Activated CD8-positive, alpha-beta memory T cell treated with anti-CD3 and anti-CD28 coated beads, Interleukin-2, amount 50 U/mL, for 1 hour (primary cell): ENCODE data around the gene CACNA2D4.
"Not testable (repeated sequence)": the region's sequence is repeated elsewhere in the genome, so short reads cannot be mapped to it uniquely, and the experiment has no call there.

Source experiments
- DNase-seq: peaks from one replicate; pipeline ENCODE4 v3.0.0-alpha.2; 2020; ENCODE audit errors: extremely low read depth

Gene CACNA2D4

GRCh38 chr12:1918081-1918883 lies at the start of gene CACNA2D4:
Gene CACNA2D4, minus strand, starts transcription at chr12:1918652. Its CDS starts 179 bp downstream, at chr12:1918473.
- no peak for DNase-seq

- no peak for DNase-seq
These were observed 48.2 kb upstream of the CACNA2D4 start for GRCh38 chr12:1966561-1967226.

- no peak for DNase-seq
These were observed 47.5 kb upstream of the CACNA2D4 start for GRCh38 chr12:1965916-1966315.

- DNase-seq: no peak
These were observed 43.9 kb upstream of the CACNA2D4 start for GRCh38 chr12:1962051-1963020.

- no peak for DNase-seq
These were observed 38.3 kb upstream of the CACNA2D4 start for GRCh38 chr12:1956716-1957115.

- no peak for DNase-seq
These were observed 31.5 kb upstream of the CACNA2D4 start for GRCh38 chr12:1949771-1950470.

- DNase-seq: no peak
These were observed 30.4 kb upstream of the CACNA2D4 start for GRCh38 chr12:1948883-1949282.

- DNase-seq: no peak
These were observed 28.6 kb upstream of the CACNA2D4 start for GRCh38 chr12:1947081-1947480.

GRCh38 chr12:1946296-1946695 lies 27.8 kb upstream of the CACNA2D4 start:
- no peak for DNase-seq

GRCh38 chr12:1945502-1945901 lies 27.1 kb upstream of the CACNA2D4 start:
- DNase-seq: not testable (repeated sequence)

- DNase-seq: peak; percentile 71
These were observed 21.6 kb upstream of the CACNA2D4 start for GRCh38 chr12:1939801-1940607.

- no peak for DNase-seq
These were observed 20.9 kb upstream of the CACNA2D4 start for GRCh38 chr12:1939331-1939730.

GRCh38 chr12:1937481-1938224 lies 19.2 kb upstream of the CACNA2D4 start:
- DNase-seq: no peak

- no peak for DNase-seq
These were observed 18.2 kb upstream of the CACNA2D4 start for GRCh38 chr12:1936406-1937320.

- no peak for DNase-seq
These were observed 17.4 kb upstream of the CACNA2D4 start for GRCh38 chr12:1935700-1936378.

- DNase-seq: no peak
These were observed 16.8 kb upstream of the CACNA2D4 start for GRCh38 chr12:1935242-1935641.

GRCh38 chr12:1934831-1935230 lies 16.4 kb upstream of the CACNA2D4 start:
- DNase-seq: no peak

GRCh38 chr12:1934068-1934467 lies 15.6 kb upstream of the CACNA2D4 start:
- no peak for DNase-seq
